Measurements from ENCODE around the gene NOTO. TPM values are rescaled to one million over a fixed set of nuclear protein-coding genes. Genes with fewer than 3 reads are reported as not detected.

Gene NOTO
- total and polyA plus RNA-seq, 4 donors: 0.06 TPM; not detected in 3

- no peak for DNase-seq (ENCODE audit: low read depth in 4 of 6, low spot score in 6 of 6)
- WGBS (ENCODE audit: insufficient coverage): 0% methylated on average over 28 of the region's 37 CpGs
- H3K9me3 ChIP-seq (ENCODE audit: control insufficient read depth, insufficient read depth, low read length): no peaks in the 10 kb centered on the region
- peaks cover 18% of the 10 kb centered on the region for H3K4me1 ChIP-seq (ENCODE audit: control insufficient read depth, insufficient read depth, low read length)
- H3K27ac ChIP-seq (ENCODE audit: low read depth, low read length): no peak overlapping the region
- H3K4me3 ChIP-seq (ENCODE audit: low read depth, low read length): peak overlapping the region; percentile 65
- H3K36me3 ChIP-seq (ENCODE audit: control insufficient read depth, insufficient read depth, low read length): peaks cover 15% of the 10 kb centered on the region
- no peaks in the 10 kb centered on the region for H3K27me3 ChIP-seq (ENCODE audit: control insufficient read depth, insufficient read depth, low read length)
These were observed 30.2 kb downstream of the NOTO start for GRCh38 chr2:73232403-73233153.

GRCh38 chr2:73233154-73233931, 31.0 kb downstream of the NOTO start, which contains the start of gene PRADC1:
PRADC1 (minus strand) TSS chr2:73233239; CDS start chr2:73233160, 79 bp downstream.
- Histone ChIP-seq H3K27ac (ENCODE audit: low read depth, low read length) (peak within 1 kb of the TSS; percentile 94), H3K36me3 (ENCODE audit: control insufficient read depth, insufficient read depth, low read length) (peaks cover 10% of the 10 kb centered on the region), H3K9me3 (ENCODE audit: control insufficient read depth, insufficient read depth, low read length) (no peaks in the 10 kb centered on the region), H3K27me3 (ENCODE audit: control insufficient read depth, insufficient read depth, low read length) (no peaks in the 10 kb centered on the region), H3K4me1 (ENCODE audit: control insufficient read depth, insufficient read depth, low read length) (peaks cover 18% of the 10 kb centered on the region), H3K4me3 (ENCODE audit: low read depth, low read length) (peak within 1 kb of the TSS; percentile 89)
- peak; percentile 97 to 100 (median 99) for DNase-seq (ENCODE audit: low read depth in 4 of 6, low spot score in 6 of 6)
- WGBS (ENCODE audit: insufficient coverage): 0% methylated on average over 67 of the region's 67 CpGs

GRCh38 chr2:73233932-73234832, 31.8 kb downstream of the NOTO start, which contains the start of gene CCT7:
CCT7 (plus strand) TSS chr2:73234308; CDS start chr2:73234379, 71 bp downstream.
- under 1% methylated on average over 60 of the region's 69 CpGs for WGBS (ENCODE audit: insufficient coverage)
- Histone ChIP-seq H3K4me3 (ENCODE audit: low read depth, low read length) (peak within 1 kb of the TSS; percentile 89), H3K36me3 (ENCODE audit: control insufficient read depth, insufficient read depth, low read length) (peaks cover 5% of the 10 kb centered on the region), H3K9me3 (ENCODE audit: control insufficient read depth, insufficient read depth, low read length) (no peaks in the 10 kb centered on the region), H3K27ac (ENCODE audit: low read depth, low read length) (peak within 1 kb of the TSS; percentile 94), H3K4me1 (ENCODE audit: control insufficient read depth, insufficient read depth, low read length) (peaks cover 18% of the 10 kb centered on the region), H3K27me3 (ENCODE audit: control insufficient read depth, insufficient read depth, low read length) (no peaks in the 10 kb centered on the region)
- DNase-seq (ENCODE audit: low read depth in 4 of 6, low spot score in 6 of 6): peak; percentile 84 to 99 (median 90)

GRCh38 chr2:73235315-73236028, 33.1 kb downstream of the NOTO start:
- H3K4me1 ChIP-seq (ENCODE audit: control insufficient read depth, insufficient read depth, low read length): peaks cover 18% of the 10 kb centered on the region
- no peaks in the 10 kb centered on the region for H3K9me3 ChIP-seq (ENCODE audit: control insufficient read depth, insufficient read depth, low read length)
- H3K27me3 ChIP-seq (ENCODE audit: control insufficient read depth, insufficient read depth, low read length): no peaks in the 10 kb centered on the region
- DNase-seq (ENCODE audit: low read depth in 4 of 6, low spot score in 6 of 6): no peak
- no peaks in the 10 kb centered on the region for H3K36me3 ChIP-seq (ENCODE audit: control insufficient read depth, insufficient read depth, low read length)
- 81% methylated on average over 9 of the region's 11 CpGs for WGBS (ENCODE audit: insufficient coverage)
- no peak overlapping the region for H3K27ac ChIP-seq (ENCODE audit: low read depth, low read length)
- H3K4me3 ChIP-seq (ENCODE audit: low read depth, low read length): peak overlapping the region; percentile 89

- H3K4me3 ChIP-seq (ENCODE audit: low read depth, low read length): no peak overlapping the region
- peaks cover 4% of the 10 kb centered on the region for H3K36me3 ChIP-seq (ENCODE audit: control insufficient read depth, insufficient read depth, low read length)
- no peaks in the 10 kb centered on the region for H3K27me3 ChIP-seq (ENCODE audit: control insufficient read depth, insufficient read depth, low read length)
- H3K27ac ChIP-seq (ENCODE audit: low read depth, low read length): no peak overlapping the region
- 20% methylated on average over 1 of the region's 1 CpG for WGBS (ENCODE audit: insufficient coverage)
- no peak for DNase-seq (ENCODE audit: low read depth in 4 of 6, low spot score in 6 of 6)
- no peaks in the 10 kb centered on the region for H3K9me3 ChIP-seq (ENCODE audit: control insufficient read depth, insufficient read depth, low read length)
- H3K4me1 ChIP-seq (ENCODE audit: control insufficient read depth, insufficient read depth, low read length): peaks cover 16% of the 10 kb centered on the region
These were observed 34.8 kb downstream of the NOTO start for GRCh38 chr2:73237168-73237567.

- WGBS (ENCODE audit: insufficient coverage): no CpG with 5 or more reads among the region's 3 CpGs
- H3K27me3 ChIP-seq (ENCODE audit: control insufficient read depth, insufficient read depth, low read length): no peaks in the 10 kb centered on the region
- no peak for DNase-seq (ENCODE audit: low read depth in 4 of 6, low spot score in 6 of 6)
- no peak overlapping the region for H3K4me3 ChIP-seq (ENCODE audit: low read depth, low read length)
- peaks cover 12% of the 10 kb centered on the region for H3K4me1 ChIP-seq (ENCODE audit: control insufficient read depth, insufficient read depth, low read length)
- no peak overlapping the region for H3K27ac ChIP-seq (ENCODE audit: low read depth, low read length)
- no peaks in the 10 kb centered on the region for H3K9me3 ChIP-seq (ENCODE audit: control insufficient read depth, insufficient read depth, low read length)
- peaks cover 7% of the 10 kb centered on the region for H3K36me3 ChIP-seq (ENCODE audit: control insufficient read depth, insufficient read depth, low read length)
These were observed 35.8 kb downstream of the NOTO start for GRCh38 chr2:73238149-73238548.

- Histone ChIP-seq H3K9me3 (ENCODE audit: control insufficient read depth, insufficient read depth, low read length) (no peaks in the 10 kb centered on the region), H3K27me3 (ENCODE audit: control insufficient read depth, insufficient read depth, low read length) (no peaks in the 10 kb centered on the region), H3K36me3 (ENCODE audit: control insufficient read depth, insufficient read depth, low read length) (peaks cover 9% of the 10 kb centered on the region), H3K27ac (ENCODE audit: low read depth, low read length) (no peak overlapping the region), H3K4me1 (ENCODE audit: control insufficient read depth, insufficient read depth, low read length) (peaks cover 9% of the 10 kb centered on the region), H3K4me3 (ENCODE audit: low read depth, low read length) (no peak overlapping the region)
- 100% methylated on average over 1 of the region's 1 CpG for WGBS (ENCODE audit: insufficient coverage)
- DNase-seq (ENCODE audit: low read depth in 4 of 6, low spot score in 6 of 6): no peak
These were observed 36.6 kb downstream of the NOTO start for GRCh38 chr2:73238976-73239375.

- peaks cover 7% of the 10 kb centered on the region for H3K4me1 ChIP-seq (ENCODE audit: control insufficient read depth, insufficient read depth, low read length)
- no peak overlapping the region for H3K4me3 ChIP-seq (ENCODE audit: low read depth, low read length)
- WGBS (ENCODE audit: insufficient coverage): 82% methylated on average over 2 of the region's 3 CpGs
- no peaks in the 10 kb centered on the region for H3K27me3 ChIP-seq (ENCODE audit: control insufficient read depth, insufficient read depth, low read length)
- H3K36me3 ChIP-seq (ENCODE audit: control insufficient read depth, insufficient read depth, low read length): peaks cover 15% of the 10 kb centered on the region
- H3K27ac ChIP-seq (ENCODE audit: low read depth, low read length): no peak overlapping the region
- no peak for DNase-seq (ENCODE audit: low read depth in 4 of 6, low spot score in 6 of 6)
- no peaks in the 10 kb centered on the region for H3K9me3 ChIP-seq (ENCODE audit: control insufficient read depth, insufficient read depth, low read length)
These were observed 37.4 kb downstream of the NOTO start for GRCh38 chr2:73239776-73240175.
